GM21737 (cell line): Measurements from ENCODE around the gene ADGRF5.
"Not testable (repeated sequence)": the region's sequence is repeated elsewhere in the genome, so short reads cannot be mapped to it uniquely, and the experiment has no call there.

ENCODE experiments used
- ATAC-seq: cut with Tn5 transposase; IDR thresholded peaks from one replicate; pipeline ENCODE4 v1.9.1; 2021; ENCODE audit warnings: mild to moderate bottlenecking, moderate library complexity; ENCODE audit not compliant: unreplicated experiment

ADGRF5 gene

GRCh38 chr6:46834257-46834916 is 87.4 kb downstream of the ADGRF5 start:
- ATAC-seq: not testable (repeated sequence)

- ATAC-seq: no peak
Measured at GRCh38 chr6:46832816-46833215, 88.9 kb downstream of the ADGRF5 start.

- no peak for ATAC-seq
Measured at GRCh38 chr6:46828939-46829338, 92.8 kb downstream of the ADGRF5 start.

DNA sequence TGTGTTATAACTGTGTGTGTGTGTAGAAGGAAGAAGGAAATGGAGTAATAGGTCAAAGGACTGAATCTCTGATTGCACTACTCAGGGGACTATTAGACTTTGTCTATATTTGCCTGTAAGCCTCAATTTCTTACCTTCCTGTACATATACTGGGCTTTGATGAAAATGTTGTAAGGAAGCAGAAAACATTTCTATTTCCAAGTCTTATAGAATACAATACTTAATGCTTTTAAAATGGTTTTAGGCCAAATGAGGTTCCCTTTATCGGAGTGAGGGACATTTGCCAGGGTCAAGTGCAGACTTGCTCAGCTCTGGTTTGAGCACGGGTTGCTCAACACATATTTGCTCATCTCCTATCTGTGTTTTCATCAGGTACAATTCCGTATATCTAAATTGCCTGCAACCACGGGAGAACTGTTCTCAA is 100.3 kb downstream of the ADGRF5 start:
- no peak for ATAC-seq

DNA sequence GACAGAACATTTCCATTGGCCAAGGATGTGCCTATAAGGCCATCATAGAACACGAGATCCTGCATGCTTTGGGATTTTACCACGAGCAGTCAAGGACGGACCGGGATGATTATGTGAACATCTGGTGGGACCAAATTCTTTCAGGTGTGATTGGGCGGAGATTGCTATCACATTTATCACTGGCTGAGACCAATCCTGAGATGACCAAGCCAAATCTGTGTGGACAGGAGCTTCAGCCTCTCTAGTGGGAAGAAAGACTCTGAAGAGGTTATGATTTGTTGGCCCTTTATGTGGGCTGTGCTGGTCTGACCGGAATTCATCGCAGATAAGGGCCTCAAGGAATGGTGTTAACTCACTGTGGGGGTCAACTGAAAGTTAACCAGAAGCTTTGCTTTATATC is 102.2 kb downstream of the ADGRF5 start:
- ATAC-seq: no peak

DNA sequence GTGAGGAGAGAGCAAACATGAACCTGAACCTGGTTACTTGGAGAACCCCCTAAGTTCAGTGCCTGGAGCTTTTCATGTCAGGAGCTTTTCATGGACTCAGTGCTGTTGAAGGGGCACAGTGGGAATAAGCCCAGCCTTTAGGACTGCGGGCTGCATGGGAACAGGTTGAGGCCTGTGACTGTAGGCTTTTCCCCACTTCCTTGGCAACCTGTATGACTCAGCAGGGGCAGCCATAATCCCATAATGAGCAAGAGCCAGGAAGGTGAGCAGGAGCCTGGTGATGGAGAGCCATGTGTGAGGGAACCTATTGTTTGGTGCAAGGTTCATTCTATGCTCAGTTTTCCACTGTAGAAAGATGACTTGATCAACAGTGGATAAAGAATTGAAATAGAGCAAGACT is 105.1 kb downstream of the ADGRF5 start:
- no peak for ATAC-seq

GRCh38 chr6:46815130-46815529 is 106.6 kb downstream of the ADGRF5 start:
- no peak for ATAC-seq

DNA sequence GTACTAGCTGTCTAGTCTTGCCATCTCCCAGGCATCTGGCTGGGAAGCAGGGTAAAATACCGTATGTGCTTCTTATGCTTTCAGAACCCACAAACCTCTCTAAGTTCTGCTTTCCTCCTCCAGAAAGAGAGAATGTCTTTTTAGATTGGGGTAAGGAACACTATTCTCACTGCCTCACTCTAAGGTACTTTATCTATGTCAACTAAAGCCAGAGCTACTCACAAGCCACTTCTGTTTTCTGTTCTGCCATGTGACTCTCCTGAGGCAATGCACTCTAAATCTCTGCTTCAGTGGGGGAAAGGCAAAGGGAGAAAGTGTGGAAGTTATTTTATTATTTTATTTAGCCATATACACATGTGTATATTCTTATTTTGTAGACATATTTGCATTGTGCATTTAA is 112.9 kb downstream of the ADGRF5 start:
- ATAC-seq: no peak
